ENCODE results near the gene AKAP1.
A peak's percentile ranks its signal among the peaks of the same experiment; 100 is the strongest.

The AKAP1 gene

DNA sequence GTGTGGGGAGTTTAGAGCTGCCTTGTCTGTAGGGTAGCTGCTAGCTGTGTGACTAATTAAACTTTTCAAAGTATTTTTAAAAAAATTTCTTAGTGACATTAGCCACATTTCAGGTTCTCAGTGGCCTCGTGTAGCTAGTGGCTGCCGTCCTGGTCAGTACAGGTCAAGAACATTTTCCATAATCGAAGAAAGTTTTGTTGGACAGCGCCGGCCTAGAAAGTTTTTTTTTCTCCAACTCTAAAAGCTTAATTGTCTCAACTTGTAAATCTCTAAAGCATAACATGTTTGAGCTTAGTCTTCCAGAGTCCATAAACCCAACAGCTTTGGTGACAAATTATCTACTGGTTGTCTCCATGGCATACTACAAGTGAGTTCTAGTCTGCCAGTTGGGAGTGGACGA, 4.3 kb downstream of the AKAP1 start:
- TF ChIP-seq, protein P1, sequence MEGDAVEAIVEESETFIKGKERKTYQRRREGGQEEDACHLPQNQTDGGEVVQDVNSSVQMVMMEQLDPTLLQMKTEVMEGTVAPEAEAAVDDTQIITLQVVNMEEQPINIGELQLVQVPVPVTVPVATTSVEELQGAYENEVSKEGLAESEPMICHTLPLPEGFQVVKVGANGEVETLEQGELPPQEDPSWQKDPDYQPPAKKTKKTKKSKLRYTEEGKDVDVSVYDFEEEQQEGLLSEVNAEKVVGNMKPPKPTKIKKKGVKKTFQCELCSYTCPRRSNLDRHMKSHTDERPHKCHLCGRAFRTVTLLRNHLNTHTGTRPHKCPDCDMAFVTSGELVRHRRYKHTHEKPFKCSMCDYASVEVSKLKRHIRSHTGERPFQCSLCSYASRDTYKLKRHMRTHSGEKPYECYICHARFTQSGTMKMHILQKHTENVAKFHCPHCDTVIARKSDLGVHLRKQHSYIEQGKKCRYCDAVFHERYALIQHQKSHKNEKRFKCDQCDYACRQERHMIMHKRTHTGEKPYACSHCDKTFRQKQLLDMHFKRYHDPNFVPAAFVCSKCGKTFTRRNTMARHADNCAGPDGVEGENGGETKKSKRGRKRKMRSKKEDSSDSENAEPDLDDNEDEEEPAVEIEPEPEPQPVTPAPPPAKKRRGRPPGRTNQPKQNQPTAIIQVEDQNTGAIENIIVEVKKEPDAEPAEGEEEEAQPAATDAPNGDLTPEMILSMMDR (conservative IDR thresholded peaks at IDR 0.05) = no peak
- TF ChIP-seq ZFX (IDR thresholded peaks at IDR 0.05) = no peak
- H3K27ac ChIP-seq = peak overlapping the region; percentile 72; the same call in 1 of the 2 replicates

DNA sequence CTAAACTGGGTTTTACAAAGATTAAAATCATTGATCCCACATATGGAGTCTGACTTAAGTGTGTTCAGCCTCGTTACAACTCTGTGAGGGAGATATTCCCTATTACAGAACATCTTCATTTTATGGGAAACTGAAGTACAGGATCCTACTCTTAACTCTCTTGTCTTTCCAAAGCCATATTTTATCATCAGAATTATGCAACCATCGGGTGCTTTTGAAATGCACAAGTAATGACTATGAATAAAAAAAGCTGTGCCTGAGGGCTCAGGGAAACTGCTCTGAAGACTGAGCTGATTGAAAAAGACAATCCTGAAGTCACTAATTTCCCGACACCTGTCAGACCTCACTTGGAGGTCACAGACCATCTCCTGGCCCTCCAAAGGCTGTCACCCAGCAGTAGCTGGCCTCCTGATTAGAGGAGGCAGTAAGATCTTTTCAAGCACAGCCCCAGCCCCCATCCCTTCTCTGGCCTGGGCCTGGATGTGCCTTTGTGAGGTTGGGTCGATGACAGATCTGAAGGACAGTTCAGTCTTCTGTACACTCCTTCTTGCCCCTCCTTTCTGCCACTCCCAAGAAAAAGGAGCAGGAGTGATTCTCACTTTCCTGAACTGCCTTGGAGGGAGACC, 5.6 kb downstream of the AKAP1 start:
- peak overlapping the region; percentile 72 for H3K27ac ChIP-seq
- no peak for TF ChIP-seq ZFX (IDR thresholded peaks at IDR 0.05)
- TF ChIP-seq, protein P1 (conservative IDR thresholded peaks at IDR 0.05) = no peak

DNA sequence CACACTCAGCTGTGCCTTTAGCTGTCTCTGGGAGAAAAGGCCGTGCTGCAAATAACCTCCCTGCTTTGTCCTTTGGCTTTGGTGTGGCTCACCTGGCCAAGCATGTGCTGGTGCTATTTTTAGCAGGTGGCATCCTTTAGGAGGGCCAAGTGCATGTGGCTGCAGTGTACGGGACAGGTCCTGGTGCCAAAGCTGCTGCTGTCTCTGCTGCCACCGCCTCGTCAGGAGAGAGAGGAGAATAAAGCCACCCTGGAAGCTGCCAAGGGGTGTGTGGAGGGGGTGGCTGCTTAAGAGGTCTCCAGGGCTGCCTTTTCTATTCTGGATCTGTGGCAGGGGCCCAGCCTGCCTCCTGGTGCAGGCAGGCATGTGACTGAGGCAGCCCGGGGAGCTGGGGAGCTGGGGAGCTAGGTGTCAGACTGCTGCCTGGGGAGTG, 6.2 kb downstream of the AKAP1 start:
- H3K27ac ChIP-seq = peak overlapping the region; percentile 72
- TF ChIP-seq, protein P1 (conservative IDR thresholded peaks at IDR 0.05) = no peak
- TF ChIP-seq ZFX (IDR thresholded peaks at IDR 0.05) = no peak

DNA sequence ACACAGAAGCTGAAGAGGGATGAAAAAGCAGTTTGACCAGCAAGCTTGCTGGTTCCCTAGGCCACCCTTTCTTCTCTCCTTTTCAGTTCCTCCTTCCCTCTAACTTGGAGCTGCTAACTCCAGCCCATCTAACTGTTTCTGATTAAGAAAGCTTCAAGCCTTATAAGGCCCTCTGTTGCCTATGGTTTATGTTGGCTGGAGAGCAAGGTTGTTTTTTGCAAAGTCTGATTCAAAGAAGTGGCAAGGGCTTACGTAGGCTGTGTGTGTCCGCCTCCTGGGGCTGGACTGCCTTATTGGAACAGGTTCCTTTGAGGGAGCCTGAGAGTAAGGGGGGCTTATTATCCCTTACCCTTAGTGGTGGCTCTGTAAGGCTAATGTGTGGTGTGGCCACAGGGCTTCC, 7.1 kb downstream of the AKAP1 start:
- peak overlapping the region; percentile 72 for H3K27ac ChIP-seq
- TF ChIP-seq ZFX (IDR thresholded peaks at IDR 0.05) = no peak
- TF ChIP-seq, protein P1 (conservative IDR thresholded peaks at IDR 0.05) = no peak

DNA sequence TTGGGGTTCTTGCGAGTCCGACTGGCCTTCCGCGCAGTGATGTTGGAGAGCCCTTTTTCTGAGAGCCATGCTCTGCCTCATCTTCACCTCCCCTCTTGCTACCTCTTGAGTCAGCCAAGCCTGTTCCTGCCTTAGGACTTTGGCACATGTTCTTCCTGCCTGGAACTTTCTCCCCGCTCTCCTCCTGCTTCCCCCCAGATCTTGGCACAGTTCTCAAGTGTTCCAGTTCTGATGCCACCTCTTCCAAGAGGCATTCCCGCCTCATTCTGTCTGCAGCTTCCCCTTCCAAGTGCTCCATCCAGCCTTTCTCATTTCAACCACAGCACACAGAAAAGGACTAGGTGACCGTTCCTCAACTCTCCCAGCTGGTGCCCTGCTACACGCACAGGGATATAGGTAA, 7.7 kb downstream of the AKAP1 start:
- TF ChIP-seq, protein P1 (conservative IDR thresholded peaks at IDR 0.05) = no peak
- no peak for TF ChIP-seq ZFX (IDR thresholded peaks at IDR 0.05)
- H3K27ac ChIP-seq = peak overlapping the region; percentile 72

DNA sequence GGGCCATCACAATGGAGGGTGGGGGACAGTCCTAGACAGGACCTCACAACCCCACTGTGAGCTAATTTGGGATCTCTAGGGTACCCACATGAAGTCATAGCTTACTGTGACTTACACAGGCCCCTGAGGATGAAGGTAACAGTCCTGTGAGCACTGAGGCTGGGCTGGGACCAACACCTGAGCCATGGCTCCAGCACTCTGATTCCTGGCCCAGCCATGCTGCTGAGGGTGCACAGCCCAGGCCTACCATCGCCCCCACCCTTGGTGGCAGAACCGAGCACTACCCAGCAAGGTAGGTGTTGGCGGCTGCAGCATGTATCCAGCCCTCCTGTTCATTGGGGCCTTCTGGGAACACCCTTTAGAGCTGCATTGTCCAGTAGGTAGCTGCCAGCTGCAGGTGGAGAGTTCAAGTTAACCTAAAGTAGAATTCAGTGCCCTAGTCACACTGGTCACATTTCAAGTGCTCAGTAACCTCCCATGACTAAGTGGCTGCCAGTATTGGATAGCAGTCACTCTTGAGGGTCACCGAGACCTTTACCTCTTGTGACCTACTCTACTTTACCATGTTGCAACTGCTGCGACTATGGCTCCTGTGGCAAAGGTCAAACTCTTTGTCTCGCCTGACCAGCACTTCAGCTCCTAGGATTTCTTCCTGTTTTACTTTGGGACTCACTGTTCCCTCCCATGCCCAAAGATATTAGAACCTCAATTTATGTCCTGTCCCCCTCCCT, 11.6 kb downstream of the AKAP1 start:
- peak overlapping the region; percentile 68 for H3K27ac ChIP-seq
- no peak for TF ChIP-seq ZFX (IDR thresholded peaks at IDR 0.05)
- TF ChIP-seq, protein P1 (conservative IDR thresholded peaks at IDR 0.05) = no peak

DNA sequence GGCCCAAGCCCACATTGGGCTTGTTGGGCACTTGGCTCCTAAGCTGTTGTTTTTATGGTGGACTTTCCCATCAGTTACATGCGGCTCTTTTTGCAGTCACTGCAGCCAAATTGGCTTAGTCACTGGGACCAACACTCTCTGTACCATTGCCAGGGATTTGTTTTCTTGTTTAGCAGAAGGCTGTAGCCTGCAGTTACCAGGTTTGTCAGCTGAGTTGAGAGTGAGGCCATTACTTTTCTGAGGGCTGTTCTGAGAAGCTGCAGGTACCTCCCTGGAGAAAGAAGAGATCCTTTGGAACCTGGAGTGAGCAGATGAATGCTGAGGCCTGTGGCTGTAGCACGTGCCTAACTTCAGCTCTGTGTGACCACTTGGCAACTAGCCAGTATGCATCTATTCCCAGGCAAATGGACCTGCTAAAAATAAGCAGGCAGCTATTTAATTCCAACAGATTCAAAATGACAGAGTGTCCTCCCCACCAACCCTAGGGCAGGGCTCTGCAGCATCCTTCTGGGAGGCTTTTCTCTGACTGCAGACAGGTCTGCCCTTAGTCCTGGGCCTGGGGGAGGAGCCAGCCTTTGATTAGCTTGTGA, 12.9 kb downstream of the AKAP1 start:
- TF ChIP-seq ZFX (IDR thresholded peaks at IDR 0.05) = 0 out of 2 replicates have a peak, but pooled peaks have one; percentile 14
- TF ChIP-seq, protein P1 (conservative IDR thresholded peaks at IDR 0.05) = no peak
- peak overlapping the region; percentile 68 for H3K27ac ChIP-seq
